ENCODE measurements around the gene CACHD1. TPM values are rescaled to one million over a fixed set of nuclear protein-coding genes. Genes with fewer than 3 reads are reported as not detected.
"Not testable (repeated sequence)": the region's sequence is repeated elsewhere in the genome, so short reads cannot be mapped to it uniquely, and the experiment has no call there.

CACHD1 gene
- polyA plus RNA-seq, 10 donors = 11.0 to 17.7 (median 12.2) TPM

GRCh38 chr1:64496606-64497005 lies 26.7 kb downstream of the CACHD1 start:
- DNase-seq = no peak

DNA sequence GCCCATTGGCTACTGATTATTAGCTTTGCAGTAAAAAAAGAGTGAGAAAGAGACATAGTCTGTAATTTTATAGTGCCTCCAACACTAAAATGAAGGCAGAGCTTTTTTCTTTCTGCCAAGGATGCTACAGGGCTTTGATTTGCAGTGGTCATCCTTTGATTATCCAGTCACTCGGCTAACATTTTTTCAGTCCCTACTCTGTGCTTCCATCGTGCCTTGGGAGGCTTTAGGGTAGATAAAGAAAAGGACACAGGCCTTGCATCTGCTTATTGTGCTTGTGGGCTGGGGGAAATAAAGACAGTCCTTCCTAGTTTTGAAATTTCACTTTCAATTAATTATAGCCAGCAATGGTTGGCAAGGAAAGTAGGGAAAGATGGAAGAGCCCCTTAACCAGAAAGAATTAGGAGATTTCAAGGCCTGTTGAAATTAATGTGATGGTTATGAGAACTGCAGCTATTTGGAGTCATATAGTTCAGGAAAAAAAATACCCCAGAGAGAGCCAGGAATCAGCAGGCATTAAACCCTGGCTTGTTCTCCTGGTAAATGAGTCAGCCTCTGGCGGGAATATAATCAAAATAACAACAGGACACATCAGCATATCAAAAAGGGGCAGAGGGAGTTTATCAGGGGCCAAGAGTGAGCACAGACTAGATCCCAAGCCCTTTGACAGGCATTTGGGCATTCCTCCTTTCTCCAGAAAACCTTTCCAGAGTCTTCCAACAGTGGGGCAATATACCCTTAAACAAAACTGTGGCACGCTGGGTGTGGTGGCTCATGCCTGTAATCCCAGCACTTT lies 27.4 kb downstream of the CACHD1 start:
- no peak for DNase-seq

DNA sequence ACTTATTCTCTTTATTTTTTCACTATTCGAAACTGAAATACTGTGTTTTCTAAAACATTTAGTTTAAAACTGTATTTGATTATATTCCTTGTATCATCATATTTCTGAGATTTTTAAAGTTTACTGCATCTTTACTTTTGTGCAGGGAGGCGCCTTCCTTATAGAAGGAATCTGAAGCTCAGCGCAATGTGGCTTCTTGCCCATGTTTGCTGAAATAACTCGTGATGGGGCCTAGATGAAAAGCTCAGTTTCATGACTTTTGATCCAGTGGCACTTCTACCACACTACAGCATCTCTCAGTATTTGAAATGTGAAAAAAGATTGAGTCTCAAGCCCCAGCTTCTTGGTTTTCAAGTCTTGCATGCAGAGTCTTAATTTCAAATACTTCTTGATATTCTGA lies 28.4 kb downstream of the CACHD1 start:
- DNase-seq = no peak

GRCh38 chr1:64499011-64499410 lies 29.1 kb downstream of the CACHD1 start:
- no peak for DNase-seq

GRCh38 chr1:64499966-64500365 lies 30.0 kb downstream of the CACHD1 start:
- no peak for DNase-seq

- peak in 1 of 3 donors; percentile 57 for DNase-seq
Measured at GRCh38 chr1:64502083-64502482, 32.2 kb downstream of the CACHD1 start.

GRCh38 chr1:64502931-64503330 lies 33.0 kb downstream of the CACHD1 start:
- DNase-seq = peak in 1 of 3 donors; percentile 58

DNA sequence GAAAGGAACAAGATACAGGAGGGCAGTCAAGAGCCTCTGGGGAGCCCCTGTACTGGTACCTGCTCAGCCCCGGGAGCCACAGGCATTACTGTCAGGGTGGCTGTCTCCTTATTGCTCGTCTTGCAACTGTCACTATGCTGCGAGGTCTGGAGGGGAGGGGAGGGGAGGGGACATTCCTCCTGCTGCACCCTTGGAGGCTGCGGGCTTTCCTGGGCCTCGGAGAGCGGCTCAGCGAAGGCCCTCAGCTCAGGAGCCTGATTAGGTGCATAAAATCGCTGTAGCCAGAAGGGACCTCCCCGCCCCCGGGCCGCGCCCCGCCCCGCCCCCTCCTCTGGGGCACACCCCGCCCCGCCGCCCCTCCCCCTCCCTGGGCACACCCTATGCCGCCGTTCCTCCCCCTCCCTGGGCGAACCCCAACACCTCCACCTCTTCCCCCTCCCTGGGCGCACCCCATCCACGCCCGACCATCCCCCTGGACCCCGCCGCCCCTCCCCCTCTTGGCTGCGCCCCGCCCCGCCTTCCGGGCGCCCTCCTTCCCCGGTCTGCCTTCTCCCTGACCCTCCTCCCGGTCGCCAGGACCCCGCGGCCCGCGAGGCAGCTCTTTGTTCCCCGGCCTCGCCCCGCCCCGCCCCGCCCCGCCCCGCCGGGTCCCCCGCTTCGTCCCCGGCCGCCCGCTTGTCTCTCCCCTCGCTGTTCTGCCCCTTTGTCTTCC lies 35.5 kb downstream of the CACHD1 start:
- peak in 1 of 3 donors; percentile 40 for DNase-seq

DNA sequence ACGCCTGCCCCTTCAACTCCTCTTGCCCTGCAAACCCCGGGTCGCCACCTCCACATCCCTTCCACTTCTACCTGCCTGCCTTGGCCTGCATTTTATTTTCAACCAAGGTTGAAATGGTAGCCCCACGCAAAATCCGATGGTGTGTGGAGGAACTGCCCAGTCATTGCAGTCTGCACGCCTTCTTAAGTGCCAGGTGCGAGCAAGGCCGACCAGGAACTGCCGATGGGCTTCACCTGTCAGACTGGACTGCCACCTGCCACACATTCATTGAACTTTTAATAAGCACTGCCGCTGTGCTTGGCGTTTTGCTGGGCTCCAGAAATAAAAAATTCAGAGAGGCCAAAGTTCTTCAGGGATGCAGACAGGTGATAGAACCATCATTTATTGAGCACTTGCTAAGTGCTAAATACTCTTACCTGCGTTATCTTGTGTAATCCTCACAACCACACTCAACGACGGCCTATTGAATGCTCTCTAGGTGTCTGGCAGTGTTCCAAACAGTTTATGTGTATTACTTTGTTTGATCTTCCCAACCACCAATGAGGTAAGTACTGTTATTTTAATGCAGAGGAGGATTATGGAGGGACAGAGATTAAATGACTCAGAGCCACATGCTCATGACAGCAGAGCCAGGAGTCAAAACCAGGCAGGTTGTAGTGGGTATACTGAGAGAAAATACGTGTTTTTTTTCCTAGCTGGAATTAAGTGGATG lies 36.2 kb downstream of the CACHD1 start:
- peak in 1 of 3 donors; percentile 39 for DNase-seq

DNA sequence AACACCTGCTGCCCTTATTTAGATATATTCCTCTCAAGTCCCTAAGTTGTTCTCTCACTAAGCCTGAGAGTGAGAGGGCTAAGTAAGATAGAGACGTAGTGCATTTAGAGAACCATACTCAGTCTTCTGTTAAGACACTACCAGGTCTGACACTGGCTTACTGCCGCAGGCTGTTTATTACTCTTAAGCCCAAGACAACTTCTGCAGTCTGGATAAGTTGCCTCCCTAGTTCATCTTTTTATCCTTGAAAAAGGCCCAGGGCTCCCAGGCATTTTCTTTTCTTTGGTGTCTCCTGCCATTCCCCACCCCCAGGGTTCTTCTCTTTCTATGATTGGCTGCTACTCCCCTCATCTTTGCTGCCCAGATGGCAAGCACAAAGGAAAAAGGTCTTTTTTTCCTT lies 38.7 kb downstream of the CACHD1 start:
- DNase-seq = no peak

DNA sequence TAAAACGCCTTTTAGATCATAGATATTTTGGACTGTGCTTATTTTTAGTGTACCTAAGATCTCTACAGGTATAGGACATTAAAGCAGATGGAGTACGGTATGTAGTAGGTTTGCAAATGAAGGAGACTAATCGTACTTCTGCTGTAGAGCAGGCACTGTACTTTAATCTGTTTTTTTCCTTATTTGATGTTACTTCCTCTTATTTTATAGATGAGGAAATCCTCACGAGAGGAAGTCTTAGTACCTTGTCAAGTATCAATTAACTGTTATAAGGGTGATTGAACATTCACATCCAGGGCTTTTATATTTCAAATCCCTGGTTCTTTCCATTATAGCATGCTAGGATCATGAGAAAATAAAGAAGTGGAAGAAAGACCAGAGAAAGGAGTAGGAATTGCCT lies 41.1 kb downstream of the CACHD1 start:
- DNase-seq = no peak

- not testable (repeated sequence) for DNase-seq
Measured at GRCh38 chr1:64512206-64512605, 42.3 kb downstream of the CACHD1 start.

GRCh38 chr1:64513545-64513944 lies 43.6 kb downstream of the CACHD1 start:
- DNase-seq = no peak

DNA sequence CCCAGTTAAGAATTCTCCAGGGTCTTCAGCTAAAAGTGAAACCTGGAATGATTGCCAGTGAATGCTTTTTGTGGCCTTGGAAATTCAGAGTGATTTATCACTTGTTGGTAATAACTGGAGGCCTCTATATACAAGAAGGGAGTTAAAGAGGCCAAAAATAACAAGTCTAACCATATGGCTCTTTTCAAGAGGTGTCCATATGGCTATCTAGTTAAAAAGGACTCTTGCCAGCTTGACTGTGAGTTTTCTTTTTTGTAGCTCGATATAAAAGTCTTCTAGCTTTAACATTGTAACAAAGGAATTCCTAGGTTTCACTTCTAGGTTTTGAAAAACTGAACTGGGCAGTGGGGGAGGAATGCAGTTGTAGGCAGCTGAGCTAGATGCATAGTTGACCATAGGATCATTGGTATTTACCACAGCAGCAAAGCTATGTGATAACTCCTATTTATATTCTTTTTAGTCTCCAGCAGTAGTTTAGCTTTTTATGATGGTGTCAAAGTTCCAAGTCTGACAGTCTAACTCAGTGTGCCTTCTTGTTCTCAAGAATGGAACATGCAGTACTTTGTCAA lies 44.4 kb downstream of the CACHD1 start:
- DNase-seq = peak; percentile 66 to 87 (median 77)

- DNase-seq = peak in 2 of 3 donors; percentile 61 to 74
Measured at GRCh38 chr1:64515427-64515826, 45.5 kb downstream of the CACHD1 start.

GRCh38 chr1:64516301-64516700 lies 46.4 kb downstream of the CACHD1 start:
- no peak for DNase-seq

DNA sequence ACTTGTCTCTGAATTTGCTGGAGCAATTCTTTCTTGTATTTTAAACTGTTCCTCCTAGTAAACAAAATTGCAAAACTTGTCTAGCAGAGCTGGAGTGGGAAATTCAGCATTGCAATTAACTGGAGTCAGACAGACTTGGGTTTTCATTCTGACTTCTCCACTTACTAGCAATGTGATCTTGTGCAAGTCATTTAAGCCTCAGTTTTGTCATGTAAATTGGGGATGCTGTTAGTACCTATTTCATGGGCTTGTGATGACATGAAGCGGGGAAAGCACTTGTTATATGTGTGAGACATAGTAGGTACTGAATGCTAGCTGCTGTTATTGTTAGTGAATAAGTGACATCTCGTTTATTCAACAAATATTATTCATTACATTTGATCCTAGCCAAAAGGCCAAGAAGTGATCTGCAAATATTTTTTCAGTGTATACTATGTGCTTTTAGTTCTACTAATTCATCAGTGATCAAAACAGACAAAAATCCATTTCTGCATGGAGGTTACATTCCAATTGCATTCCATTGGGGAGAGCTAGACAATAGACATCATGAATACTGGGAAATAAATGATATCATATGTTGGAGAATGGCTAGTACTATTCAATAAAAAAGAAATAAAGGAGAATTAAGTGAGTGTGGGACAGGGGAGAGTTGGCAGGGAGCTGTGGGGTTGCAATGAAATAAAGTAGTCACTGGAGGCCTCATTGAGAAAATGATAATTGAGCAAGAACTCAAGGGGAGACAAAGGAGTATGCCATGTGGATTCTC lies 47.1 kb downstream of the CACHD1 start:
- peak in 1 of 3 donors; percentile 62 for DNase-seq

DNA sequence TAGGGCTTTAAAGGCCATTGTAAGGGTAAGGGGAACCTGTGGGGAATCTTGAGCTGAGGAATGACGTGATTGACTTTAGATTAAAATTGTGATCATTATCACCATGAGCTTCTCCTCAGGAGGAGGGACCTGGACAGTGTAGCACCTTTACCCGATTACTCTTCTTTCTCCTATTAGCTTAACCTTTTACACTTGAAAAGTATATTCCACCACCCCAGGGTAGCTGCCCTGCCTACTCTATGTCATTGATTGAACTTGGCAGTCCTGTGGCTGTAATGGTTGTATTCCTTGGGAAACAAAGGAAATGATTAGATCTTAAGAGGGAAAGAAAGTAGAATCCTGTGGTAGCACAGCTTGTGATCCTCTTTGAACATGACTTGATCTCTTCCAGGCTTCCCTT lies 47.7 kb downstream of the CACHD1 start:
- no peak for DNase-seq

DNA sequence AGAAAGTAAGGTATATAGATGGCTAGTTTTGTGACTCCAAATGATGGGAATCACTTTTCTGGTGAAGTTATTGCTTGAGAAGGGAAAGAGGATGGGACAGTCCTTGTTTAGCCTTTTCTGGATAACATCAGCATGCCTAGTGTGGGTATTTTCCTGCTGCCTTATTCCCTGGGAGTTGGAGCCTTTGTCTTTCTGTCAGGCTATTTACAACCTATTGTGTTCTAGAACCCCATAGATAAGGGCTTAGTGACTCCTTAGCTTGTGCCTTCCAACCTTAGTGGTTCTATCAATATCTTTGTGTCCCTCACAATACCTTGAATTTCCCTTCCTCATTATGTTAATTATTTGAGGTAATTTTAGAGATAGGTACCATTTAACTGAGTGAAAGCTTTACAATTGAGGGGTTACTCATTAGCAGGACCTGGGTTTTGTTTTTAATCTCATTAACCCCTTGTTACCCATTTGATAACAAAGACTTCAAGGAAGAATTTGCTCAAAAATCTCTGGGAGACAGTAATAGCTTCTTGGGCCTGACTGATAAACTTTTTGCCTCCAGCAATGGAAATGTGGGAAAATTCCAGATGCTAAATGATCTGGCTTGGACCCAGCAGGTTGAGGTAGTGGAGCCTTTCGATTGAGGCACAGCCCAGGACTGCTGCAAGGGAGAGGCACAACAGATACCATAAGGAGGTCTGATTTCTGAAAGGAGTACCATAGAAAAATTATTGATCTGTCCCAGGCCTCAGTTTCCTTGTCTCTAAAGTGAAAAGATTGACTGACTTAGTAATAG lies 49.0 kb downstream of the CACHD1 start:
- DNase-seq = no peak

DNA sequence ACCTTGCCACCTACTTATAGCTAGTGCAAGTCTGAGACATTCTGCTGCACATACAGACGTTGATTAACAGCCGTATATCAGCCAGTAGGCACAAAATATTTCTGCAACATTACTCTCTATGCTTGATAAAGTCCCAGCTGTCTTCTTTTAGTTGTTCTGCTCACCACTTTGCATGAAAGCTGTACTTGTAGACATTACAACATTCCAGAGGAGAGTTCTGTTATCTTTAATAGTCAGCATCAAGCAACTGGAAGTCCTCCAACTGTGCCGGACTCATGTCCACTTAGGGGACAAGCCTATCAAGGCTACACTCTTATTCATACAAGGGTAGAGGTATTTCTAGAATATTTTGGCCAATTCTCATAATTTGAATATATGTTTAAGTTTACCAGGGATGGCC lies 50.0 kb downstream of the CACHD1 start:
- no peak for DNase-seq

DNA sequence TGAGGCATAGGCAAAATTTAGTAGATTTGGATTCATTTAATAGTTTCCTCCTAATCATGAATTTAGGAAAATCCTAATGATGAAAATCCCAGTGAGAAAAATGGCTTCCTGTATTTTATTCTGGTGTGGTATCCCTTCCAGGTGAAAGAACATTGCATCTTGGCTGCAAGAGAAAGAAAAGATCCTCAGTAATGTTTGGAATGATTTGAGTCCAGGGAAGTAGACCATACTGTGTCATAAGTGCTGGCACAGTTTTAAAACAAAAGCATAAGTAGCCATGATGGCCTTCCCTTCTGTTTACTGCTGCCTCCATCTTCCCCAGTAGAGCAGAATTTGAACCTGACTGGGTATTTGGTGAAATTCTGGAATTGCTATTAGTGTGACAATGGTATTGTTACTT lies 52.8 kb downstream of the CACHD1 start:
- no peak for DNase-seq
